HCT116 (cell line): Measurements from ENCODE around the gene BARX1.

Source experiments
- CTCF ChIP-seq, 3 experiments: fragments of 200-600 bp in 1 of 3; sonication (generic) in 1 of 3; IDR thresholded peaks in 2 of 3; conservative IDR thresholded peaks in 1 of 3; 2 replicates each; pipeline ENCODE4 v1.5.1; 2012 to 2017; ENCODE audit warnings: low read depth in 2 of 3, low read length in 2 of 3, antibody characterized with exemption in 1 of 3, borderline replicate concordance in 1 of 3, control low read depth in 1 of 3, mild to moderate bottlenecking in 1 of 3, mixed read lengths in 1 of 3, mixed run types in 1 of 3, moderate library complexity in 1 of 3; ENCODE audit not compliant: insufficient read depth in 1 of 3
- EGR1 ChIP-seq: IDR thresholded peaks from 2 replicates; pipeline ENCODE4 v1.6.1; 2012; ENCODE audit warnings: low read depth
- ELF1 ChIP-seq: IDR thresholded peaks from 2 replicates; pipeline ENCODE4 v1.6.1; 2012; ENCODE audit warnings: low read depth, borderline replicate concordance
- EZH2 ChIP-seq: fragments of 200-600 bp; sonication (generic); IDR thresholded peaks from 2 replicates; pipeline ENCODE4 v1.6.1; 2017; ENCODE audit warnings: antibody characterized with exemption, mixed run types
- JUND ChIP-seq: IDR thresholded peaks from 2 replicates; pipeline ENCODE4 v1.6.1; 2012
- POLR2A ChIP-seq: IDR thresholded peaks from 2 replicates; pipeline ENCODE4 v1.7.0; 2011; ENCODE audit warnings: borderline replicate concordance; ENCODE audit not compliant: insufficient read depth, insufficient read length; ENCODE audit errors: extremely low read depth
- POLR2AphosphoS5 ChIP-seq: IDR thresholded peaks from 2 replicates; pipeline ENCODE4 v1.6.1; 2011; ENCODE audit warnings: mild to moderate bottlenecking, low read depth, low read length, moderate library complexity
- RAD21 ChIP-seq: IDR thresholded peaks from 2 replicates; pipeline ENCODE4 v1.6.1; 2012; ENCODE audit warnings: low read depth, mild to moderate bottlenecking
- SP1 ChIP-seq: IDR thresholded peaks from 2 replicates; pipeline ENCODE4 v1.6.1; 2012; ENCODE audit warnings: low read depth
- TCF7L2 ChIP-seq: IDR thresholded peaks from 2 replicates; pipeline ENCODE4 v1.7.0; 2011; ENCODE audit warnings: borderline replicate concordance, inconsistent platforms; ENCODE audit not compliant: insufficient read depth, insufficient read length; ENCODE audit errors: extremely low read depth
- YY1 ChIP-seq: IDR thresholded peaks from 2 replicates; pipeline ENCODE4 v1.6.1; 2011; ENCODE audit warnings: low read length, low read depth, moderate library complexity, mild to moderate bottlenecking; ENCODE audit not compliant: insufficient replicate concordance; ENCODE audit errors: extremely low read depth
- ZBTB33 ChIP-seq: IDR thresholded peaks from 2 replicates; pipeline ENCODE4 v1.6.1; 2011; ENCODE audit warnings: mild to moderate bottlenecking, low read length, moderate library complexity; ENCODE audit not compliant: insufficient replicate concordance; ENCODE audit errors: extremely low read depth

- TF ChIP-seq ELF1 (no peak), CTCF (IDR thresholded peaks at IDR 0.05 in 2 of 3, conservative IDR thresholded peaks at IDR 0.05 in 1 of 3; ENCODE audit: borderline replicate concordance in 1 of 3, insufficient read depth in 1 of 3, low read depth in 2 of 3, low read length in 2 of 3) (no peak), EZH2 (no peak), POLR2A (no peak), POLR2AphosphoS5 (no peak), JUND (no peak), ZBTB33 (no peak), EGR1 (no peak), SP1 (no peak), TCF7L2 (no peak), RAD21 (no peak), YY1 (no peak)
Observed at GRCh38 chr9:93947409-93948070, 7.6 kb downstream of the BARX1 start.
